Measurements from ENCODE around the gene BCAN.

BCAN gene

DNA sequence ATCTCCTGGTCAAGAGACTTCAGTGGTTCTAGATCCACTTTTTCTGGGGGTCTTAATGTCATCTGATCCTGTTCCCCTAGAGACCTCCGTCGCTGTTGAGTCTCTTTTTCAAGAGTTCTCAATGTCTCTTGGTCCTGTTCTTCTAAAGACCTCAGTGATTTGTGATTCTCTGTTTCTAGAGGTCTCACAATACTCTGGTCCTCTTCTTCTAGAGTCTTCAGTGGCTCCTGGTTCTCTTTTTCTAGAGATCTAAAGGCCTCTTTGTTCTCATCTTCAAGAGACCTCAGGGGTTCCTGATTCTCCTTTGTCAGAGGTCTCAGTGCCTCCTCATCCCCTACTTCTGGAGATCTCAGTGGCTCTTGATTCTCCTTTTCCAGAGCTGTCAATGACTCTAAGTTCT lies 29.9 kb downstream of the BCAN start:
- DNase-seq (ENCODE audit: low read depth): no peak
- H3K4me3 ChIP-seq (ENCODE audit: low read depth, low read length): no peak overlapping the region

DNA sequence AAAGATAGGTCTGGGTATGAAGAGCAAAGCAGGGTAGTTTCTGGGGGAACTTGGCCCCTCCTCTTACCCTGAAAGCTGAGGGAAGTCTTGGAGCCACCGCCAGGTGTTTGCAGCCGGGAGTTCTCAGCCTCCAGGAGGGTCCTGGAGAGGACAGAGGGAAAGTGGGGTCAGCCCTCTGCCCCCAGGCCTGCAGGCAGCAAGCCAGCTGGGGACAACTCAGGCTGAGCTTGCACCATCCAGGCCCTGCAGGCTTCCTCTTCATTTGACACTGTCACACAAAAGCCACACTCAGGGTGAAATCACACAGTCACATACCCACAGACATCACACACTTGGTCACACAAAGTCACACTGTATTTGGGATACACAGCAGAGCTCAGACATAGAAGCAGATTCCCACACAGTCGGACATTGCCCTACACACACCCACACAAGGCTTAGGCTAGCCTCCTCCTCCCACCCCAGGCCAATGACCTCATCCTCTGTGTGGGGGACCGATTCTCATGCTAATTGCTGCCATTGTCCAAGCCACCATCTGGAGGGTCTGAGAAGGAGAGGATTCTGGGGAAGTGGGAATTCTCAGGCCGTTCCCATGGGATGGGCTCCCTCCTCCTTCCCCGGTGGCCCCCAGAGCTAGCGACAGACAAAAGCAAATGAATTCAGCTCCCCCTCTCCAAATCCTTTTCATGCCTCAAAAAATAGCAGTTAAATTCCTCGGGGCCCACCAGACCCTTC lies 31.6 kb downstream of the BCAN start:
- no peak for DNase-seq (ENCODE audit: low read depth)

DNA sequence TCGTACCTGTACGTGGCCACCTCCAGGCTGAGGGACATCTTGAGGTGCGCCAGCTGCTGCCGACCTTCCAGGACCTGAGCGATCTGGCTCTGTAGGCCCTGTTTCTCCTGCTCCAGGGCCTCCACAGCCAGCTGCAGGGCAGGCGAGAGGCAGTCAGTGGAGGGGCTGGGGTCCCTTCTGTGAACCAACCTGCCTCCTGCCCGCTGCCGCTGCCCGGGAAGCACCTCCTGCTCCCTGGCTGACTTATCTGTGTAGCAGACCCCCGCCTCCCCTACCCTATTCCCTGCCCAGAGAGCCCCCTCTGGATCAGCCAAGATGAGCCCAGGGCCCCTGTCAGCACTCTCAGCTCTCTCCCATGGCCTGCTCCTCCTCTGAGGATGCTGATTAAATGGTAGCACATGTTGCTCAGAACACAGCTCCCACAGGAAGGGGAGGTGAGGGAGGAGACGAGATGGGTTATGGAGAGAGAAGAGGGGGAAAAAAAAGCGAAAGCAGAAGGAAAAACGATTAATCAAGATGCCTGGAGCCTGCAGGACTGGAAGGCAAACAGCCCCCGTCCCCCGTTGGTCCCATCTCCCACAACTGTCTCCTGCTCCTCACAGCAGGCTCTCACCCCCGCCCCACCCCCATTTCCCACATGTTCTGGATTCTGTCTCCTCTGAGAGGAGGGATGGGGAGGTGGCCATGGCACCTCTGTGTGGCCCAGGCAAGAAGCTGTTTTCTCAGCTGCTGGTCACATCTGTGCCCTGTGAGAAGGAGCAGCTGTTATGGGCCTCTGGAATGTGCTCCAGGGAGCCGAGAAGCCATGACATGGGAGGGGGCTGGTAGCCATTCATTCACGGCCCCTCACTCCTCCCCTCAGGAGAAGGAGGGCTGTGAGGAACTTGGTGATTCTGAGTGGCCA lies 33.5 kb downstream of the BCAN start:
- peak overlapping the region; percentile 62 for H3K4me3 ChIP-seq (ENCODE audit: low read depth, low read length)
- peak; percentile 54 for DNase-seq (ENCODE audit: low read depth)

More for the DNA sequence above, 31.6 kb downstream of the BCAN start:
- peak overlapping the region; percentile 62 for H3K4me3 ChIP-seq (ENCODE audit: low read depth, low read length)

GRCh38 chr1:156676114-156676819 lies 34.4 kb downstream of the BCAN start:
- peak overlapping the region; percentile 62 for H3K4me3 ChIP-seq (ENCODE audit: low read depth, low read length)
- no peak for DNase-seq (ENCODE audit: low read depth)

- DNase-seq (ENCODE audit: low read depth): no peak
- H3K4me3 ChIP-seq (ENCODE audit: low read depth, low read length): peak within 1 kb of the TSS; percentile 62
These were observed 35.1 kb downstream of the BCAN start, which contains the start of gene NES for GRCh38 chr1:156676820-156677615. Gene NES (minus strand): TSS chr1:156677407. CDS start chr1:156677264, 143 bp downstream.

DNA sequence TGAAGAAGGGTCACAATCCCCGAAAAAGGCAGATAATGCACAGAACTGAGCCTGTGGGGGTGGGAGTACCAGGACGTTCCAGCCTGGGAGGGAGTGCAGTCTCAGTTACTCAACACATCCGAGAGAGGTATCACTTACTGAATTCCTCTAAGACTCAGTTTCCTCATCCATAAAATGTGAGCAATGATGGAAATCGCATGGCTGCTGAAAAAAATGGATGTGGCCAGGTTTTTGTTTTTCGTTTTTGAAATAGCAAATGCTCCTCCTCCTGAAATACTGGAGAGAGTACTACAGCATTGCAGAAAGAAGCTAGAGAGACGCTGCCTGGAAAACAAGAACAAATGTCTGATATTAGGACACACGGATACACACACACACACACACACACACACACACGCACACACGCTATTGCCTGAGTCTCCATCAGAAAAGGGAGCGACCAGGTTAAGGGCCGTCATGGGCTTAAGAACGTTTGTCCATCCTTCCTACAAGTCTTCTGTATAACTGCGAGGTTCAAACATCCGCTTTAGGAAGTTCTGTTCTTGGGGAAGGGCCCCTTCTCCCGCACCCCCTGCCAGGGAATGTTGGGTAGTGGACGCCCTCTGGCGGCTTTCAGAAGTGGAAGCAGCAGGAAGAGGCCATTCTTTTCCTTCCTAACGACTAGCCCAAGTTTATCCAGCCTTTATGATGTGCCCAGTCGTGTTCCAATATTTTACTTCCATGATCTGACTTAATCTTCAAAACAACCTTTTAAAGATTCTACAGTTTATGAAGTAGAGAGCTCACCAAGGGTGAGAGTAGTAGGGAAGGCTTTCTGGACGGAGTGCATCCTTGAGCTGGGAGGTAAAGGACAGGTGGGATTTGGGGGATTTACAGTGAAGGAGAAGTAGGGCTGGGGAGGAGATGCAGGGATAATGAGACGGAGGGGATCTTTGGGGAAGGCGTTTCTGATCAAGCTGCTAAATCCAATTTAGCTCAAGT lies 36.0 kb downstream of the BCAN start:
- peak overlapping the region; percentile 62 for H3K4me3 ChIP-seq (ENCODE audit: low read depth, low read length)
- no peak for DNase-seq (ENCODE audit: low read depth)

DNA sequence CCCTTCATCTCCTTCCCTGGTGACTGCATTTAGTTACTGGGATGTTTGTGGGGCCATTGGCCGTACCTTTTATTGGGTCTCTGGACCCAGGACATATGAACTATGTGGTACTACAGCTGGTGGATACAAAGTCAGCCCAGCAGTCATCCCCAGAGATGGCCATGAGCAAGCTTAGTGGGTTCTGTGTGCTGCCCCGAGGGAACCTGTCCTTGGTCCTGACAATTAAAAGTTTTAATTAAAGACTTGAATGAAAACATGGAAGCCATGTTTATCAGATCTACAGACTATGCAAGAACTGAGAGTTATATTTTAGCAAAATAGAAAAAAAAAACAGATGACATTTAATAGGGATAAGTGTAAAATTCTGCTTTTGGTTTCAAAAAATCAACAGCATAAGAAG lies 38.1 kb downstream of the BCAN start:
- H3K4me3 ChIP-seq (ENCODE audit: low read depth, low read length): no peak overlapping the region
- no peak for DNase-seq (ENCODE audit: low read depth)

GRCh38 chr1:156681196-156681960 lies 39.5 kb downstream of the BCAN start:
- DNase-seq (ENCODE audit: low read depth): no peak
- H3K4me3 ChIP-seq (ENCODE audit: low read depth, low read length): no peak overlapping the region

GRCh38 chr1:156682166-156682890 lies 40.4 kb downstream of the BCAN start:
- no peak overlapping the region for H3K4me3 ChIP-seq (ENCODE audit: low read depth, low read length)
- DNase-seq (ENCODE audit: low read depth): no peak

DNA sequence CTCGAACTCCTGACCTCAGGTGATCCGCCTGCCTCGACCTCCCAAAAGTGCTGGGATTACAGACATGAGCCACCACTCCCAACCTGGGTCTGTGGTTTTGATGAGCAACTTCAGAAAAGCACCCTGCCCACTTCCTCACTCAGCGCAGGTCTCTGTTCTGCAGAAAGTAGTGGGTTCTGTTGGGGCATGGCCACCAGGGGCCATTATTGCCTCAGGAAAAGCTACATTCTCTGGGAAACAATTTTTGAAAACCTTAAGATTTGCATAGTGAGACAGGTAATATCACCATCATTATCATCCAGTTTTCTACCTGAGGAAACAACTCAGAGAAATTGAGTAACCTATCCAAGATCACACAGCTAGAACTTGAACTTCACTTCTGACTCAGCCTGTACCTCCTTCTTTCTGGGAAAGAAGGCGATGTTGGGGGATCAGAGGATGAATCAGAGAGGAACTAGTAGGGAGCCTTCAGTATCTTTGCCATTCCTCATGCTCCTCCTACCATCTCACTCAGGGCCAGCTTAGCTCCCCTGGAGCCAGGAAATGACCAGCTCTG lies 42.4 kb downstream of the BCAN start:
- DNase-seq (ENCODE audit: low read depth): no peak
- no peak overlapping the region for H3K4me3 ChIP-seq (ENCODE audit: low read depth, low read length)

GRCh38 chr1:156689035-156689952 lies 47.4 kb downstream of the BCAN start:
- DNase-seq (ENCODE audit: low read depth): peak; percentile 64
- peak overlapping the region; percentile 19 for H3K4me3 ChIP-seq (ENCODE audit: low read depth, low read length)

GRCh38 chr1:156689953-156690674 lies 48.2 kb downstream of the BCAN start:
- DNase-seq (ENCODE audit: low read depth): no peak
- peak overlapping the region; percentile 6 for H3K4me3 ChIP-seq (ENCODE audit: low read depth, low read length)

DNA sequence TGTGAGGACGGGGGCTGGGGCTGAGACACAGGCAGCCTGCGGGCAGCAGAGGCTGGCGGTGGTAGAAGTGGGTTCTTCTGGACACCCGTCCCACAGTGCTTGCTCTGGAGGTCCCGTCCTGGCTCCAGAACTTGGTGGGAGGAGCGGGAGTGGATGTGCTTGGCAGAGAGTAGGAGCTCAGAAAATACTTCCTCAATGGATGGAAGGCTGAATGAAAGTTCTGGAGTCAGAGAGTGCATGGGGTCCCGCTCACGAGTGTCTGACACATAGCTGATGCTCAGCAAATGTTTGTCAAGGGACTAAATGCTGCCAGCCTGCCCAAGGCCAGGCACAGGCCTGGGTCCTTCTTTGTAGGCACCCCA lies 48.7 kb downstream of the BCAN start:
- no peak overlapping the region for H3K4me3 ChIP-seq (ENCODE audit: low read depth, low read length)
- no peak for DNase-seq (ENCODE audit: low read depth)

- DNase-seq (ENCODE audit: low read depth): no peak
- H3K4me3 ChIP-seq (ENCODE audit: low read depth, low read length): no peak overlapping the region
These were observed 49.3 kb downstream of the BCAN start for GRCh38 chr1:156691191-156691590.
